ENCODE results near the gene BET1L.

BET1L gene

DNA sequence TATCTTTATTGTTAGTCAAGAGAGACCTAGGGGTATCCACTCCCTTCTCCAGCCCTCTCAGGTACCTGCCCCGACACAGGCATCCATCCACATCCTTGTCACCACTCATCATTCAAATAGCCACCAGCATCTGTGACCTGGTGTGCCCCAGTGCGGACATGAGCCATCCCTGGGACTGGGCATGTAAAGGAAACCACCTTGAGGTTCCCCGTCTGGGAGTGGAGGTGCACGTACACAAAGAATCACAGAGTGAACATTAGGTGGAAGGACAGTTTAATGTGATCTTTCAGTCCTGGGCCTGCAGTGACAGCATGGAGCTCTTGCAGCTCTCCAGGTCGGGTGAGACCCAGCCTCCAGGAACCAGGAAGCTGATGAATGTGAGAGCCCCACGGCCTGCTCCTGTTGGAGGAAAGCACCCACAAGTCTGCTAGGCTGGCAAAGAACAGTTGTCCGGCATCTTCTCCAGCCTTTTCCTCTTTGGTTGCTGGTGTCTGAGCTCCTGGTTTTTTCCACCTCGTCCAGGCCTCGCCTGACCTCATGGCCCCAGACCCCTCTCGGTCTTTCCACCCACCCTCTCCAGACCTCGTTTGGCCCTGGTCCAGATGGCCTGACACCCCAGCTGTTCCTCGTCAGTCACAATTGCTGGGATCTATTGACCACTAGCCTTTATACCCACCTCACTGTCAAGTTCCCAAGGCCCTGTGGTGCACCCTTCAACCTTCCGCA lies 46.1 kb upstream of the BET1L start:
- no peak for TF ChIP-seq GABPA (IDR thresholded peaks at IDR 0.05; ENCODE audit: low read depth)
- TF ChIP-seq REST (IDR thresholded peaks at IDR 0.05; ENCODE audit: insufficient replicate concordance, low read depth) = no peak
- TF ChIP-seq CTCF (IDR thresholded peaks at IDR 0.05; ENCODE audit: insufficient read depth, low read length) = no peak
- no peak; the same call in 1 of the 2 replicates for TF ChIP-seq POLR2AphosphoS5 (IDR thresholded peaks at IDR 0.05; ENCODE audit: low read depth)
- no peak for TF ChIP-seq SPI1 (IDR thresholded peaks at IDR 0.05; ENCODE audit: borderline replicate concordance, low read depth)
- Histone ChIP-seq H3K4me3 (replicated peaks; ENCODE audit: insufficient read depth, low read length) (no peak overlapping the region), H3K27ac (replicated peaks) (no peak overlapping the region), H3K27me3 (ENCODE audit: insufficient read depth, poor library complexity, severe bottlenecking) (no peaks in the 10 kb centered on the region)
- DNase-seq (ENCODE audit: low read depth in 1 of 2, low spot score in 1 of 2) = no peak

- TF ChIP-seq POLR2AphosphoS5 (IDR thresholded peaks at IDR 0.05; ENCODE audit: low read depth) = no peak
- no peak for TF ChIP-seq CTCF (IDR thresholded peaks at IDR 0.05; ENCODE audit: insufficient read depth, low read length)
- no peak for TF ChIP-seq GABPA (IDR thresholded peaks at IDR 0.05; ENCODE audit: low read depth)
- no peak for TF ChIP-seq REST (IDR thresholded peaks at IDR 0.05; ENCODE audit: insufficient replicate concordance, low read depth)
- no peak for TF ChIP-seq SPI1 (IDR thresholded peaks at IDR 0.05; ENCODE audit: borderline replicate concordance, low read depth)
- no peaks in the 10 kb centered on the region for H3K27me3 ChIP-seq (ENCODE audit: insufficient read depth, poor library complexity, severe bottlenecking)
- DNase-seq (ENCODE audit: low read depth in 1 of 2, low spot score in 1 of 2) = no peak
- H3K4me3 ChIP-seq (replicated peaks; ENCODE audit: insufficient read depth, low read length) = no peak overlapping the region
- H3K27ac ChIP-seq (replicated peaks) = no peak overlapping the region
Measured at GRCh38 chr11:252666-253065, 45.5 kb upstream of the BET1L start.

GRCh38 chr11:251550-251949 lies 44.4 kb upstream of the BET1L start:
- Histone ChIP-seq H3K4me3 (replicated peaks; ENCODE audit: insufficient read depth, low read length) (no peak overlapping the region), H3K27me3 (ENCODE audit: insufficient read depth, poor library complexity, severe bottlenecking) (no peaks in the 10 kb centered on the region), H3K27ac (replicated peaks) (no peak overlapping the region)
- no peak for DNase-seq (ENCODE audit: low read depth in 1 of 2, low spot score in 1 of 2)
- no peak for TF ChIP-seq SPI1 (IDR thresholded peaks at IDR 0.05; ENCODE audit: borderline replicate concordance, low read depth)
- TF ChIP-seq CTCF (IDR thresholded peaks at IDR 0.05; ENCODE audit: insufficient read depth, low read length) = no peak
